ENCODE data around the gene SUCLG2. TPM values are rescaled to one million over a fixed set of nuclear protein-coding genes. Genes with fewer than 3 reads are reported as not detected.
A peak's percentile ranks its signal among the peaks of the same experiment; 100 is the strongest.

Gene SUCLG2
- total and polyA plus RNA-seq, 10 of the 15 experiments (the other 5 are each of a cell fraction or from before 2014, with no cell fraction given) = 17.8 to 50.9 (median 37.2) TPM

- H3K36me3 ChIP-seq (ENCODE audit: control insufficient read depth in 2 of 2, insufficient read depth in 2 of 2, low read length in 1 of 2) = peaks cover 0 to 5% of the 10 kb centered on the region in 2 experiments; a peak in 1 of 4 replicates
- POLR2A ChIA-PET = no interaction called here
- TF ChIP-seq CTCF (IDR thresholded peaks at IDR 0.05 in 2 of 3, conservative IDR thresholded peaks at IDR 0.05 in 1 of 3; ENCODE audit: control insufficient read depth in 2 of 3, extremely low read depth in 1 of 3, insufficient read depth in 1 of 3, low read depth in 3 of 3, low read length in 3 of 3) = 0 out of 6 replicates have a peak, but pooled peaks of 1 of the 3 experiments have one; percentile 1
- TF ChIP-seq TARDBP (IDR thresholded peaks at IDR 0.05; ENCODE audit: borderline replicate concordance) = no peak
- RAD21 ChIA-PET (ENCODE audit: unreplicated experiment) = no interaction called here
- no peak overlapping the region for H2AFZ ChIP-seq (ENCODE audit: control insufficient read depth, low read depth, low read length)
- WGBS (ENCODE audit: insufficient coverage, insufficient replicate concordance, low lambda C conversion rate, missing lambda C conversion rate) = 93% methylated on average over 1 of the region's 1 CpG
- no peak overlapping the region for H3K4me3 ChIP-seq
- H3K4me1 ChIP-seq (ENCODE audit: control insufficient read depth, insufficient read depth, low read length) = no peaks in the 10 kb centered on the region
- FAIRE-seq (no peak), DNase-seq (ENCODE audit: low read depth, low spot score) (no peak), ATAC-seq (no peak)
- H3K9me3 ChIP-seq (replicated peaks; ENCODE audit: control insufficient read depth, insufficient read depth, low read length) = no peaks in the 10 kb centered on the region
- H3K4me2 ChIP-seq (ENCODE audit: control insufficient read depth, insufficient read depth) = no peak overlapping the region
- no peaks in the 10 kb centered on the region for H3K79me2 ChIP-seq (ENCODE audit: control insufficient read depth, insufficient read depth, low read length)
- no peak overlapping the region for H3K9ac ChIP-seq (ENCODE audit: control insufficient read depth, insufficient read depth, low read length)
- intact Hi-C loops (cut with micrococcal nuclease; ENCODE audit: unreplicated experiment) (no loop called here), in situ Hi-C loops (cut with MboI) (no loop called here)
- no peak overlapping the region for H3K27ac ChIP-seq (ENCODE audit: control insufficient read depth, insufficient read depth)
- CTCF ChIA-PET = interaction anchor here (1.3 to 1.4 kb wide), 2 partner anchors 9 to 17 kb away, joined by 3 to 4 read pairs; no protein-coding TSS in a partner anchor
- no peaks in the 10 kb centered on the region for H3K27me3 ChIP-seq (replicated peaks in 1 of 2; ENCODE audit: control insufficient read depth in 2 of 2, insufficient read depth in 2 of 2, low read length in 1 of 2)
- H4K20me1 ChIP-seq (ENCODE audit: control insufficient read depth, insufficient read depth) = no peaks in the 10 kb centered on the region
- no TSS peak for BruUV-seq (replicated peaks)
- SMC1A ChIA-PET (ENCODE audit: uncharacterized antibody, unreplicated experiment) = interaction anchor here (1.2 to 1.5 kb wide), 2 partner anchors 14 to 61 kb away, joined by 3 read pairs; no protein-coding TSS in a partner anchor
Measured at GRCh38 chr3:67529337-67529736, 125.1 kb downstream of the SUCLG2 start.

DNA sequence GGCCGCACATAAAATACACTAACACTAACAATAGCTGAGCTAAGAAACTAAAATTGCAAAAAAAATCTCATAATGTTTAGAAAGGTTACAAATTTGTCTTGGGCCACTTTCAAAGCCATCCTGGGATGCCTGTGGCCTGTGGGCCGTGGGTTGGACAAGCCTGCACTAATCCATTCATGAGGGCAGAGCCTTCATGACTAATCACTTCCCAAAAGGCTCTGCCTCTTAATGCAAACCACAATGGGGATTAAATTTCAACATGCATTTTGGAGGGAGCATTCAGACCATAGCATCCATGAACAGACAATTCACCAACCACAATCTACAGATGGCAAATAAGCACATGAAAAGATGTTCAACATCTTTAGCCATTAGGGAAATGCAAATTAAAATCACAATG lies 128.2 kb downstream of the SUCLG2 start:
- Histone ChIP-seq H3K27me3 (replicated peaks in 1 of 2; ENCODE audit: control insufficient read depth in 2 of 2, insufficient read depth in 2 of 2, low read length in 1 of 2) (no peaks in the 10 kb centered on the region), H3K4me3 (no peak overlapping the region), H3K79me2 (ENCODE audit: control insufficient read depth, insufficient read depth, low read length) (no peaks in the 10 kb centered on the region), H3K9ac (ENCODE audit: control insufficient read depth, insufficient read depth, low read length) (no peak overlapping the region), H3K27ac (ENCODE audit: control insufficient read depth, insufficient read depth) (no peak overlapping the region), H3K4me2 (ENCODE audit: control insufficient read depth, insufficient read depth) (no peak overlapping the region), H3K9me3 (replicated peaks; ENCODE audit: control insufficient read depth, insufficient read depth, low read length) (no peaks in the 10 kb centered on the region), H4K20me1 (ENCODE audit: control insufficient read depth, insufficient read depth) (no peaks in the 10 kb centered on the region), H3K4me1 (ENCODE audit: control insufficient read depth, insufficient read depth, low read length) (no peaks in the 10 kb centered on the region), H2AFZ (ENCODE audit: control insufficient read depth, low read depth, low read length) (no peak overlapping the region), H3K36me3 (ENCODE audit: control insufficient read depth in 2 of 2, insufficient read depth in 2 of 2, low read length in 1 of 2) (peaks cover 0 to 5% of the 10 kb centered on the region in 2 experiments; a peak in 1 of 4 replicates)
- in situ Hi-C loops (cut with MboI) (no loop called here), intact Hi-C loops (cut with micrococcal nuclease; ENCODE audit: unreplicated experiment) (no loop called here)
- ChIA-PET CTCF (no interaction called here), RAD21 (ENCODE audit: unreplicated experiment) (no interaction called here), SMC1A (ENCODE audit: uncharacterized antibody, unreplicated experiment) (no interaction called here), POLR2A (no interaction called here)
- WGBS (ENCODE audit: insufficient coverage, insufficient replicate concordance, low lambda C conversion rate, missing lambda C conversion rate) = 97% methylated on average over 2 of the region's 2 CpGs
- FAIRE-seq (no peak), ATAC-seq (no peak), DNase-seq (ENCODE audit: low read depth, low spot score) (no peak)
- BruUV-seq (replicated peaks) = no TSS peak
- TF ChIP-seq LARP7 (IDR thresholded peaks at IDR 0.05) (no peak), HCFC1 (IDR thresholded peaks at IDR 0.05; ENCODE audit: low read length) (no peak), RELB (IDR thresholded peaks at IDR 0.05; ENCODE audit: low read depth) (no peak), SMAD1 (IDR thresholded peaks at IDR 0.05; ENCODE audit: low read depth, partially characterized antibody) (no peak), IRF4 (IDR thresholded peaks at IDR 0.05; ENCODE audit: low read depth, low read length) (no peak), HDGF (IDR thresholded peaks at IDR 0.05) (no peak), TBL1XR1 (IDR thresholded peaks at IDR 0.05; ENCODE audit: low read depth, low read length) (no peak), E4F1 (IDR thresholded peaks at IDR 0.05; ENCODE audit: borderline replicate concordance, partially characterized antibody) (no peak), ZNF207 (IDR thresholded peaks at IDR 0.05; ENCODE audit: borderline replicate concordance) (no peak), YBX1 (IDR thresholded peaks at IDR 0.05) (no peak)
